H1 (cell line): ENCODE data around the gene EPHA4. TPM values are rescaled to one million over a fixed set of nuclear protein-coding genes. Genes with fewer than 3 reads are reported as not detected.

Experiments used
- BACH1 ChIP-seq: IDR thresholded peaks from 2 replicates; pipeline ENCODE4 v1.6.1; 2012; ENCODE audit warnings: low read length, improper control_type of control experiment
- CHD2 ChIP-seq: IDR thresholded peaks from 2 replicates; pipeline ENCODE4 v1.6.1; 2012; ENCODE audit warnings: low read length, improper control_type of control experiment
- CREB1 ChIP-seq: IDR thresholded peaks from 2 replicates; pipeline ENCODE4 v1.6.1; 2012; ENCODE audit warnings: inconsistent platforms
- FOSL1 ChIP-seq: IDR thresholded peaks from 2 replicates; pipeline ENCODE4 v1.6.1; 2011; ENCODE audit warnings: mild to moderate bottlenecking, low read depth, low read length, moderate library complexity; ENCODE audit not compliant: insufficient read depth
- NANOG ChIP-seq: IDR thresholded peaks from 2 replicates; pipeline ENCODE4 v1.6.1; 2011; ENCODE audit warnings: low read length, low read depth, mild to moderate bottlenecking, inconsistent platforms; ENCODE audit not compliant: insufficient read depth, poor library complexity, severe bottlenecking
- POLR2AphosphoS5 ChIP-seq: IDR thresholded peaks from 2 replicates; pipeline ENCODE4 v1.6.1; 2011; ENCODE audit warnings: low read depth, low read length
- RBBP5 ChIP-seq: IDR thresholded peaks from 2 replicates; pipeline ENCODE4 v1.7.1; 2012; ENCODE audit warnings: low read depth, mild to moderate bottlenecking, inconsistent platforms, low read length, moderate library complexity, borderline replicate concordance
- TAF7 ChIP-seq: optimal IDR thresholded peaks from 2 replicates; pipeline ENCODE3; 2011; ENCODE audit warnings: low read depth, mild to moderate bottlenecking, inconsistent platforms, low read length, moderate library complexity, borderline replicate concordance
- polyA plus RNA-seq, 7 experiments: library from polyadenylated mRNA; depleted of rRNA in 3 of 7; stranded (reverse) in 5 of 7; unstranded in 2 of 7; fragments of >200 nt in 5 of 7; fragments of 200-250 nt in 2 of 7; gene quantifications; 1 replicate in 5 of 7; 2 replicates in 1 of 7; 4 replicates in 1 of 7; pipeline versions ENCODE4 v1.2.1 to v1.2.3, GENCODE V29; 2011 to 2013; ENCODE audit warnings: missing spikeins in 2 of 7, mixed read lengths in 2 of 7
- total RNA-seq: library from RNA; stranded (reverse); fragmentation: NEBNext Ultra II Directional; extraction: Animal tissue kit (Norgen Biotek cat#: 25700); gene quantifications from 2 replicates; pipeline ENCODE4 v1.2.1, GENCODE V29; 2021
- TF ChIP-seq, protein P1 (sequence below): fragments of 300-600 bp; sonication (generic); IDR thresholded peaks from 2 replicates; pipeline ENCODE4 v1.7.1; 2012; ENCODE audit warnings: low read length, moderate library complexity, mild to moderate bottlenecking, inconsistent platforms; ENCODE audit not compliant: insufficient replicate concordance

Gene EPHA4
- total and polyA plus RNA-seq, 2 of the 8 experiments (the other 6 are each of a cell fraction or from before 2014, with no cell fraction given): 4.3 to 5.7 TPM

DNA sequence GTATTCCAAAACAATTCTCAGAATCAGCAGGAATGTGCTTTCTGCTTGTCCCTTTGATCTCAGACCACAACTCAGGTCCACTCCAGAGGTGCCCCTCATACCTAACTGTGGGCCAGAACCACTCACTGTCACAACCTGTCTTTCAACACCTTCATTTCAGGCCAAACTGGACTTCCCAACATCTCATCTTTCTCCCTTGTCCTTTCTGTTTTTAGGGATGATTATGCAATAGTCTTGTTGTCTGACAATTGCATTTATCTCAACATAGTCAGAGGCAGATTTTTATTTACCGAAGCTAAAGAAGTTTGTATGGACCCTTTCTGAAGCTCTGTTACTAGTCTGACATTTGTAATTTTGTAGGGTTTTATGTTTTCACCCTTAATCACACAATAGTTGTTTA, 95.9 kb downstream of the EPHA4 start (continued):
- TF ChIP-seq, protein P1, sequence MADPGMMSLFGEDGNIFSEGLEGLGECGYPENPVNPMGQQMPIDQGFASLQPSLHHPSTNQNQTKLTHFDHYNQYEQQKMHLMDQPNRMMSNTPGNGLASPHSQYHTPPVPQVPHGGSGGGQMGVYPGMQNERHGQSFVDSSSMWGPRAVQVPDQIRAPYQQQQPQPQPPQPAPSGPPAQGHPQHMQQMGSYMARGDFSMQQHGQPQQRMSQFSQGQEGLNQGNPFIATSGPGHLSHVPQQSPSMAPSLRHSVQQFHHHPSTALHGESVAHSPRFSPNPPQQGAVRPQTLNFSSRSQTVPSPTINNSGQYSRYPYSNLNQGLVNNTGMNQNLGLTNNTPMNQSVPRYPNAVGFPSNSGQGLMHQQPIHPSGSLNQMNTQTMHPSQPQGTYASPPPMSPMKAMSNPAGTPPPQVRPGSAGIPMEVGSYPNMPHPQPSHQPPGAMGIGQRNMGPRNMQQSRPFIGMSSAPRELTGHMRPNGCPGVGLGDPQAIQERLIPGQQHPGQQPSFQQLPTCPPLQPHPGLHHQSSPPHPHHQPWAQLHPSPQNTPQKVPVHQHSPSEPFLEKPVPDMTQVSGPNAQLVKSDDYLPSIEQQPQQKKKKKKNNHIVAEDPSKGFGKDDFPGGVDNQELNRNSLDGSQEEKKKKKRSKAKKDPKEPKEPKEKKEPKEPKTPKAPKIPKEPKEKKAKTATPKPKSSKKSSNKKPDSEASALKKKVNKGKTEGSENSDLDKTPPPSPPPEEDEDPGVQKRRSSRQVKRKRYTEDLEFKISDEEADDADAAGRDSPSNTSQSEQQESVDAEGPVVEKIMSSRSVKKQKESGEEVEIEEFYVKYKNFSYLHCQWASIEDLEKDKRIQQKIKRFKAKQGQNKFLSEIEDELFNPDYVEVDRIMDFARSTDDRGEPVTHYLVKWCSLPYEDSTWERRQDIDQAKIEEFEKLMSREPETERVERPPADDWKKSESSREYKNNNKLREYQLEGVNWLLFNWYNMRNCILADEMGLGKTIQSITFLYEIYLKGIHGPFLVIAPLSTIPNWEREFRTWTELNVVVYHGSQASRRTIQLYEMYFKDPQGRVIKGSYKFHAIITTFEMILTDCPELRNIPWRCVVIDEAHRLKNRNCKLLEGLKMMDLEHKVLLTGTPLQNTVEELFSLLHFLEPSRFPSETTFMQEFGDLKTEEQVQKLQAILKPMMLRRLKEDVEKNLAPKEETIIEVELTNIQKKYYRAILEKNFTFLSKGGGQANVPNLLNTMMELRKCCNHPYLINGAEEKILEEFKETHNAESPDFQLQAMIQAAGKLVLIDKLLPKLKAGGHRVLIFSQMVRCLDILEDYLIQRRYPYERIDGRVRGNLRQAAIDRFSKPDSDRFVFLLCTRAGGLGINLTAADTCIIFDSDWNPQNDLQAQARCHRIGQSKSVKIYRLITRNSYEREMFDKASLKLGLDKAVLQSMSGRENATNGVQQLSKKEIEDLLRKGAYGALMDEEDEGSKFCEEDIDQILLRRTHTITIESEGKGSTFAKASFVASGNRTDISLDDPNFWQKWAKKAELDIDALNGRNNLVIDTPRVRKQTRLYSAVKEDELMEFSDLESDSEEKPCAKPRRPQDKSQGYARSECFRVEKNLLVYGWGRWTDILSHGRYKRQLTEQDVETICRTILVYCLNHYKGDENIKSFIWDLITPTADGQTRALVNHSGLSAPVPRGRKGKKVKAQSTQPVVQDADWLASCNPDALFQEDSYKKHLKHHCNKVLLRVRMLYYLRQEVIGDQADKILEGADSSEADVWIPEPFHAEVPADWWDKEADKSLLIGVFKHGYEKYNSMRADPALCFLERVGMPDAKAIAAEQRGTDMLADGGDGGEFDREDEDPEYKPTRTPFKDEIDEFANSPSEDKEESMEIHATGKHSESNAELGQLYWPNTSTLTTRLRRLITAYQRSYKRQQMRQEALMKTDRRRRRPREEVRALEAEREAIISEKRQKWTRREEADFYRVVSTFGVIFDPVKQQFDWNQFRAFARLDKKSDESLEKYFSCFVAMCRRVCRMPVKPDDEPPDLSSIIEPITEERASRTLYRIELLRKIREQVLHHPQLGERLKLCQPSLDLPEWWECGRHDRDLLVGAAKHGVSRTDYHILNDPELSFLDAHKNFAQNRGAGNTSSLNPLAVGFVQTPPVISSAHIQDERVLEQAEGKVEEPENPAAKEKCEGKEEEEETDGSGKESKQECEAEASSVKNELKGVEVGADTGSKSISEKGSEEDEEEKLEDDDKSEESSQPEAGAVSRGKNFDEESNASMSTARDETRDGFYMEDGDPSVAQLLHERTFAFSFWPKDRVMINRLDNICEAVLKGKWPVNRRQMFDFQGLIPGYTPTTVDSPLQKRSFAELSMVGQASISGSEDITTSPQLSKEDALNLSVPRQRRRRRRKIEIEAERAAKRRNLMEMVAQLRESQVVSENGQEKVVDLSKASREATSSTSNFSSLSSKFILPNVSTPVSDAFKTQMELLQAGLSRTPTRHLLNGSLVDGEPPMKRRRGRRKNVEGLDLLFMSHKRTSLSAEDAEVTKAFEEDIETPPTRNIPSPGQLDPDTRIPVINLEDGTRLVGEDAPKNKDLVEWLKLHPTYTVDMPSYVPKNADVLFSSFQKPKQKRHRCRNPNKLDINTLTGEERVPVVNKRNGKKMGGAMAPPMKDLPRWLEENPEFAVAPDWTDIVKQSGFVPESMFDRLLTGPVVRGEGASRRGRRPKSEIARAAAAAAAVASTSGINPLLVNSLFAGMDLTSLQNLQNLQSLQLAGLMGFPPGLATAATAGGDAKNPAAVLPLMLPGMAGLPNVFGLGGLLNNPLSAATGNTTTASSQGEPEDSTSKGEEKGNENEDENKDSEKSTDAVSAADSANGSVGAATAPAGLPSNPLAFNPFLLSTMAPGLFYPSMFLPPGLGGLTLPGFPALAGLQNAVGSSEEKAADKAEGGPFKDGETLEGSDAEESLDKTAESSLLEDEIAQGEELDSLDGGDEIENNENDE: no peak
- no peak for TF ChIP-seq BACH1
- no peak for TF ChIP-seq NANOG
- no peak for TF ChIP-seq RBBP5
- no peak for TF ChIP-seq POLR2AphosphoS5
- TF ChIP-seq FOSL1: no peak
- TF ChIP-seq CHD2: no peak
- no peak for TF ChIP-seq CREB1
- no peak for TF ChIP-seq TAF7
